H1 (cell line): Measurements from ENCODE around the gene SPOPL. TPM values are rescaled to one million over a fixed set of nuclear protein-coding genes. Genes with fewer than 3 reads are reported as not detected.

ENCODE experiments used
- CTCF ChIA-PET: fragments of 300-600 bp; sonication (Branson Sonifier 250); formaldehyde crosslinking; loops from one replicate; lab custom pipeline; 2021; ENCODE audit not compliant: partially characterized antibody; lab: Charles Lee
- POLR2A ChIA-PET: fragments of 300-600 bp; sonication (Branson Sonifier 250); formaldehyde crosslinking; loops from one replicate; lab custom pipeline; 2021; ENCODE audit warnings: inconsistent platforms; ENCODE audit not compliant: partially characterized antibody; lab: Charles Lee
- DNase-seq, 2 experiments: peaks; one replicate each; pipeline versions ENCODE4 v3.0.0 to v3.0.0-alpha.2; 2010 to 2022; ENCODE audit warnings: low spot score in 2 of 2, low read depth in 1 of 2, mixed read lengths in 1 of 2
- FAIRE-seq: peaks from 2 replicates; lab custom pipeline; 2011; peaks lifted over from hg19 to GRCh38; lab: Jason Lieb, UNC
- H2AFZ ChIP-seq: 2 replicates; pipeline ENCODE4 v1.8.1; 2012; ENCODE audit warnings: low read length, inconsistent platforms
- H2AK5ac ChIP-seq: 2 replicates; pipeline ENCODE4 v1.6.1; 2013; ENCODE audit warnings: low read depth, low read length
- H2BK120ac ChIP-seq: replicated peaks from 2 replicates; pipeline ENCODE3; 2013; ENCODE audit warnings: low read depth, low read length, inconsistent platforms
- H2BK12ac ChIP-seq: 2 replicates; pipeline ENCODE4 v1.6.1; 2013; ENCODE audit warnings: low read depth, low read length
- H2BK15ac ChIP-seq: 2 replicates; pipeline ENCODE4 v1.6.1; 2013; ENCODE audit warnings: low read length
- H2BK20ac ChIP-seq: 2 replicates; pipeline ENCODE4 v1.6.1; 2013; ENCODE audit warnings: low read length
- H2BK5ac ChIP-seq: 2 replicates; pipeline ENCODE4 v1.6.1; 2013; ENCODE audit warnings: low read depth, low read length
- H3K14ac ChIP-seq: 2 replicates; pipeline ENCODE4 v1.6.1; 2013; ENCODE audit warnings: inconsistent platforms; ENCODE audit not compliant: insufficient read length
- H3K18ac ChIP-seq: 2 replicates; pipeline ENCODE4 v1.6.1; 2013; ENCODE audit warnings: low read length; ENCODE audit errors: extremely low read depth
- H3K23ac ChIP-seq: 2 replicates; pipeline ENCODE4 v1.6.1; 2013; ENCODE audit warnings: inconsistent platforms; ENCODE audit not compliant: insufficient read length
- H3K23me2 ChIP-seq: 2 replicates; pipeline ENCODE4 v1.6.1; 2013; ENCODE audit warnings: low read depth, low read length
- H3K27ac ChIP-seq: 2 replicates; pipeline ENCODE4 v1.6.1; 2011; ENCODE audit warnings: low read depth, low read length, inconsistent platforms
- H3K27me3 ChIP-seq, 4 experiments: replicated peaks in 1 of 4; 1 replicate in 1 of 4; 2 replicates in 3 of 4; pipeline versions ENCODE4 v1.6.1 to v1.8.1; 2011 to 2013; ENCODE audit warnings: low read length in 3 of 4, mild to moderate bottlenecking in 3 of 4, inconsistent platforms in 2 of 4, mixed read lengths in 2 of 4, moderate library complexity in 1 of 4; ENCODE audit not compliant: control insufficient read depth in 3 of 4, insufficient read depth in 3 of 4; ENCODE audit errors: extremely low read depth in 1 of 4
- H3K36me3 ChIP-seq, 4 experiments: 2 replicates each; pipeline versions ENCODE4 v1.6.1 to v1.8.1; 2011 to 2013; ENCODE audit warnings: mild to moderate bottlenecking in 4 of 4, low read length in 3 of 4, moderate library complexity in 2 of 4, control low read depth in 1 of 4, inconsistent platforms in 1 of 4; ENCODE audit not compliant: insufficient read depth in 4 of 4, control insufficient read depth in 2 of 4
- H3K4ac ChIP-seq: replicated peaks from 2 replicates; pipeline ENCODE3; 2013; ENCODE audit warnings: low read length, low read depth, mixed read lengths, inconsistent platforms; ENCODE audit not compliant: insufficient read length
- H3K4me1 ChIP-seq, 4 experiments: replicated peaks in 1 of 4; 1 replicate in 1 of 4; 2 replicates in 3 of 4; pipeline versions ENCODE4 v1.6.1 to v1.8.1; 2011 to 2013; ENCODE audit warnings: low read length in 3 of 4, inconsistent platforms in 2 of 4, mixed read lengths in 1 of 4; ENCODE audit not compliant: insufficient read depth in 4 of 4, control insufficient read depth in 3 of 4
- H3K4me2 ChIP-seq, 2 experiments: 2 replicates each; pipeline versions ENCODE4 v1.6.1 to v1.8.1; 2011 to 2013; ENCODE audit warnings: low read depth in 2 of 2, low read length in 2 of 2, control low read depth in 1 of 2, inconsistent platforms in 1 of 2, mild to moderate bottlenecking in 1 of 2; ENCODE audit not compliant: insufficient read depth in 1 of 2
- H3K4me3 ChIP-seq, 4 experiments: fragments of 200-600, 300-600 bp in 1 of 4; sonication (generic), shearing (Covaris generic), sonication (Bioruptor Twin) in 1 of 4; 2 replicates each; pipeline versions ENCODE4 v1.5.1 to v1.8.1; 2011 to 2016; ENCODE audit warnings: low read length in 4 of 4, low read depth in 3 of 4, control low read depth in 2 of 4, inconsistent platforms in 2 of 4, mild to moderate bottlenecking in 2 of 4, mixed read lengths in 1 of 4, moderate library complexity in 1 of 4; ENCODE audit not compliant: insufficient read depth in 2 of 4; ENCODE audit errors: extremely low read depth in 1 of 4
- H3K56ac ChIP-seq: replicated peaks from 2 replicates; pipeline ENCODE3; 2013; ENCODE audit warnings: low read depth, mild to moderate bottlenecking, mixed read lengths, low read length, inconsistent platforms; ENCODE audit not compliant: insufficient read length
- H3K79me1 ChIP-seq: 2 replicates; pipeline ENCODE4 v1.6.1; 2013; ENCODE audit warnings: low read depth, low read length, control low read depth
- H3K79me2 ChIP-seq, 2 experiments: 2 replicates each; pipeline versions ENCODE4 v1.6.1 to v1.8.1; 2012 to 2013; ENCODE audit warnings: low read length in 2 of 2, mild to moderate bottlenecking in 2 of 2, inconsistent platforms in 1 of 2; ENCODE audit not compliant: insufficient read depth in 2 of 2, control insufficient read depth in 1 of 2
- H3K9ac ChIP-seq, 4 experiments: replicated peaks in 1 of 4; 1 replicate in 1 of 4; 2 replicates in 3 of 4; pipeline versions ENCODE4 v1.6.1 to v1.8.1; 2011 to 2013; ENCODE audit warnings: low read depth in 3 of 4, low read length in 3 of 4, control low read depth in 2 of 4, mild to moderate bottlenecking in 2 of 4, moderate library complexity in 2 of 4, inconsistent platforms in 1 of 4; ENCODE audit errors: extremely low read depth in 1 of 4
- H3K9me3 ChIP-seq, 2 experiments: 2 replicates each; pipeline versions ENCODE4 v1.6.1 to v1.8.1; 2012 to 2013; ENCODE audit warnings: mild to moderate bottlenecking in 2 of 2, moderate library complexity in 2 of 2, control low read depth in 1 of 2, inconsistent platforms in 1 of 2, low read depth in 1 of 2, low read length in 1 of 2, mixed read lengths in 1 of 2; ENCODE audit not compliant: insufficient read depth in 2 of 2
- H4K20me1 ChIP-seq, 2 experiments: replicated peaks in 1 of 2; 2 replicates each; pipeline versions ENCODE3 to v1.8.1; 2011 to 2013; ENCODE audit warnings: inconsistent platforms in 2 of 2, low read length in 2 of 2, mild to moderate bottlenecking in 1 of 2; ENCODE audit not compliant: insufficient read depth in 2 of 2, control insufficient read depth in 1 of 2
- H4K5ac ChIP-seq: 2 replicates; pipeline ENCODE4 v1.6.1; 2013; ENCODE audit warnings: low read length, low read depth, mixed read lengths, inconsistent platforms; ENCODE audit not compliant: insufficient read length
- H4K8ac ChIP-seq: 2 replicates; pipeline ENCODE4 v1.8.0; 2013; ENCODE audit warnings: mild to moderate bottlenecking, moderate library complexity, low read length, inconsistent platforms; ENCODE audit not compliant: insufficient read depth; ENCODE audit errors: extremely low read depth
- H4K91ac ChIP-seq: replicated peaks from 2 replicates; pipeline ENCODE3; 2013; ENCODE audit warnings: low read length, mixed read lengths, inconsistent platforms; ENCODE audit not compliant: insufficient read length
- SP2 ChIP-seq: IDR thresholded peaks from 2 replicates; pipeline ENCODE4 v1.6.1; 2012; ENCODE audit warnings: mild to moderate bottlenecking, low read length, inconsistent platforms
- TEAD4 ChIP-seq: IDR thresholded peaks from 2 replicates; pipeline ENCODE4 v1.6.1; 2012; ENCODE audit warnings: low read depth, low read length, inconsistent platforms, mixed read lengths
- WGBS, 2 experiments: shearing (Covaris generic) in 1 of 2; methylation state at CpG; one replicate each; pipeline versions ENCODE4 v1.1.6 to v1.1.7; 2013 to 2015; ENCODE audit warnings: low lambda C conversion rate in 2 of 2, mixed read lengths in 2 of 2, inconsistent platforms in 1 of 2, low coverage in 1 of 2, missing lambda C conversion rate in 1 of 2; ENCODE audit not compliant: insufficient replicate concordance in 2 of 2, insufficient coverage in 1 of 2, insufficient read length in 1 of 2; ENCODE audit errors: extremely low coverage in 1 of 2, missing lambda C conversion rate in 1 of 2; 5-methylcytosine and 5-hydroxymethylcytosine counted together
- polyA plus RNA-seq, 7 experiments: library from polyadenylated mRNA; depleted of rRNA in 3 of 7; stranded (reverse) in 5 of 7; unstranded in 2 of 7; fragments of >200 nt in 5 of 7; fragments of 200-250 nt in 2 of 7; gene quantifications; 1 replicate in 5 of 7; 2 replicates in 1 of 7; 4 replicates in 1 of 7; pipeline versions ENCODE4 v1.2.1 to v1.2.3, GENCODE V29; 2011 to 2013; ENCODE audit warnings: missing spikeins in 2 of 7, mixed read lengths in 2 of 7
- total RNA-seq: library from RNA; stranded (reverse); fragmentation: NEBNext Ultra II Directional; extraction: Animal tissue kit (Norgen Biotek cat#: 25700); gene quantifications from 2 replicates; pipeline ENCODE4 v1.2.1, GENCODE V29; 2021

The SPOPL gene
- total and polyA plus RNA-seq, 2 of the 8 experiments (the other 6 are each of a cell fraction or from before 2014, with no cell fraction given), result 1.9 to 14.5 TPM

DNA sequence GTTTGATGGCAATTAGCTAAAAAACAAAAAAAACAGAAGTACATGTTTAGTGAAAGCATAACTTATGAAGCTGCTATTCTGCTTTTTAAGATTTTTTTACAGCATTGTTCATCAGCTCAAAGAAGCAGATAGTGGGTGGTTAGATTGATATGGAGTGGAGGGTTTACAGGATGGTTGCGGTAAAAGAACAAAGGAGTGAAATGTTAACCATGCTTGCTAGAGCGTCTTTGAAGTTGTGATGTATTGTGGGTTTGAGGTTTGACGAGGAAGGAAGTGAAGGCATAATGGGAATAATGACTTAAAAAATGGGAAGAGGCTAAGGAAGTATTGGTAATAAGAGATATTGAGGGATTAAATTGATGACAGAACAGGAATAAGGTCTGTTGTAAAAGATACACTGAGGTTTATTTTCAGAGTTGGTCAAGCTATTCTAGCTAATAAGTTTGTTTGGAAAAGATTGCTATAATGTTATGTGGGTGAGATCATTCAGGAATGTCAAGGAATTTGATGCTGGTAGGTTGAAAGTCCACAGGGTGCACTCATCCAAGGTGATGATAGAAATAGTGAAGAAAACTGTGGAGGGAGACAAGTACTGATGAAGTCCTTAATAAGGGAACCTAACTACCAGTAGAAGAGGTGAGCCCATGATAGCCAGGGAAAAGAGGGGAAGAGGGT lies 14.6 kb downstream of the SPOPL start:
- Histone ChIP-seq H2AK5ac (no peak overlapping the region), H3K18ac (no peak overlapping the region), H3K79me1 (peaks cover 5% of the 10 kb centered on the region; the same call in 1 of the 2 replicates), H2BK12ac (no peak overlapping the region), H4K91ac (no peak overlapping the region), H3K27me3 (no peaks in the 10 kb centered on the region), H3K36me3 (no peaks in the 10 kb centered on the region), H2BK5ac (no peak overlapping the region), H2BK20ac (no peak overlapping the region), H4K5ac (no peak overlapping the region), H3K4me1 (peaks cover 4 to 9% (median 4%) of the 10 kb centered on the region in 4 experiments; a peak in 5 of 7 replicates), H3K27ac (no peak overlapping the region), H2AFZ (no peak overlapping the region), H4K20me1 (peaks cover 2 to 4% of the 10 kb centered on the region in 2 experiments), H3K4me3 (no peak overlapping the region), H2BK120ac (no peak overlapping the region), H2BK15ac (no peak overlapping the region), H3K9ac (no peak overlapping the region), H3K4me2 (no peak overlapping the region), H3K79me2 (peaks cover 0 to 94% of the 10 kb centered on the region in 2 experiments; a peak in 3 of 4 replicates), H3K23me2 (no peaks in the 10 kb centered on the region), H3K9me3 (no peaks in the 10 kb centered on the region), H3K14ac (no peak overlapping the region), H3K4ac (no peak overlapping the region), H3K23ac (no peak overlapping the region), H4K8ac (no peak overlapping the region), H3K56ac (no peak overlapping the region)
- ChIA-PET POLR2A (interaction anchor here (1.2 to 2.0 kb wide), 2 partner anchors 13 to 15 kb away, joined by 4 to 8 read pairs; partner anchors contain the start of gene SPOPL), CTCF (interaction anchor here (0.7 to 1.2 kb wide), 3 partner anchors 15 to 1389 kb away, joined by 3 read pairs; no protein-coding TSS in a partner anchor)
- 69 to 100% methylated on average over 1 to 3 of the region's 3 CpGs for WGBS, 2 experiments
- FAIRE-seq (no peak), DNase-seq (no peak)
- TF ChIP-seq SP2 (no peak), TEAD4 (0 out of 2 replicates have a peak, but pooled peaks have one; percentile 4)
